ENCODE results near the gene MAP2K2. TPM values are rescaled to one million over a fixed set of nuclear protein-coding genes. Genes with fewer than 3 reads are reported as not detected.

MAP2K2 gene
- total RNA-seq (ENCODE audit: low replicate concordance): 117 and 253 TPM in 2 replicates

GRCh38 chr19:4123615-4124568 lies at the start of gene MAP2K2:
Gene MAP2K2 (minus strand): TSS chr19:4124122. CDS start chr19:4123875, 247 bp downstream.

GRCh38 chr19:4066682-4067395 lies 57.1 kb downstream of the MAP2K2 start, which contains the start of gene ZBTB7A:
Gene ZBTB7A (minus strand): TSS chr19:4066899. CDS start chr19:4055232, 11,667 bp downstream.

Other genes with a start within 250 kb of the MAP2K2 start
- gene ATCAY, start 243.4 kb downstream of the MAP2K2 start, total RNA-seq (ENCODE audit: low replicate concordance): not detected in 2 replicates
- gene NMRK2, start 191.1 kb downstream of the MAP2K2 start, total RNA-seq (ENCODE audit: low replicate concordance): not detected in 2 replicates
- gene DAPK3, start 153.0 kb downstream of the MAP2K2 start, total RNA-seq (ENCODE audit: low replicate concordance): 94.4 and 155 TPM in 2 replicates
- 3,373 and 6,268 TPM in 2 replicates for gene EEF2, start 138.7 kb downstream of the MAP2K2 start, total RNA-seq (ENCODE audit: low replicate concordance)
- gene PIAS4, start 116.4 kb downstream of the MAP2K2 start, total RNA-seq (ENCODE audit: low replicate concordance): 3.9 and 18.8 TPM in 2 replicates
- 9.3 and 11.7 TPM in 2 replicates for gene ZBTB7A, start 57.2 kb downstream of the MAP2K2 start, total RNA-seq (ENCODE audit: low replicate concordance)
- gene CREB3L3, start 29.5 kb upstream of the MAP2K2 start, total RNA-seq (ENCODE audit: low replicate concordance): not detected in 2 replicates
- gene SIRT6, start 58.4 kb upstream of the MAP2K2 start, total RNA-seq (ENCODE audit: low replicate concordance): 11.5 and 16.8 TPM in 2 replicates
- 0.53 and 2.3 TPM in 2 replicates for gene ANKRD24, start 58.6 kb upstream of the MAP2K2 start, total RNA-seq (ENCODE audit: low replicate concordance)
- 0.08 TPM in 1 of 2 replicates, not detected in the other for gene EBI3, start 105.4 kb upstream of the MAP2K2 start, total RNA-seq (ENCODE audit: low replicate concordance)
- 11.0 and 13.4 TPM in 2 replicates for gene YJU2, start 123.0 kb upstream of the MAP2K2 start, total RNA-seq (ENCODE audit: low replicate concordance)
- gene SHD, start 155.1 kb upstream of the MAP2K2 start, total RNA-seq (ENCODE audit: low replicate concordance): not detected in 2 replicates
- not detected in 2 replicates for gene TMIGD2, start 178.3 kb upstream of the MAP2K2 start, total RNA-seq (ENCODE audit: low replicate concordance)
- 4.9 and 6.8 TPM in 2 replicates for gene FSD1, start 180.5 kb upstream of the MAP2K2 start, total RNA-seq (ENCODE audit: low replicate concordance)
- gene STAP2, start 214.7 kb upstream of the MAP2K2 start, total RNA-seq (ENCODE audit: low replicate concordance): 2.8 and 4.2 TPM in 2 replicates
- 9.4 and 14.3 TPM in 2 replicates for gene MPND, start 219.4 kb upstream of the MAP2K2 start, total RNA-seq (ENCODE audit: low replicate concordance)